ENCODE measurements around the gene CHSY3.

DNA sequence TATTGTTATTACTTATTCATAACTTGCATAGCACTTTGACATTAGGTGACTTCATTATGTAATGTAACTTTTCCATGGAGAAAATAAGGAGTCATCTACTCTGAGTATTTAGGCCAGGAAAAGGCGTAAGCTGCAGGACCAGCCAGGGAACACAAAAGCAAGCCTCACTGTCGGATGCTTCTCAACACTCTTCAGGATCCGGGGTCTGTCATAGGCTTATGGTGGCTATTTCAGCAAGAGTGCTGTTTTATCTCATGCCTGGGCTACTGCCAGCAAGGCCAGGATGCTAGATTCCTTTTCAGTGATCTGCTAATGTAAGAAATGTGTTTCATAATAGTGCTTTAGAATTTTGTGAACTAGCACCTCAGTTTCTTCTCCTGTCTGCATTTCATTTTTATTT is 162.4 kb downstream of the CHSY3 start:
- TF ChIP-seq, protein P1, sequence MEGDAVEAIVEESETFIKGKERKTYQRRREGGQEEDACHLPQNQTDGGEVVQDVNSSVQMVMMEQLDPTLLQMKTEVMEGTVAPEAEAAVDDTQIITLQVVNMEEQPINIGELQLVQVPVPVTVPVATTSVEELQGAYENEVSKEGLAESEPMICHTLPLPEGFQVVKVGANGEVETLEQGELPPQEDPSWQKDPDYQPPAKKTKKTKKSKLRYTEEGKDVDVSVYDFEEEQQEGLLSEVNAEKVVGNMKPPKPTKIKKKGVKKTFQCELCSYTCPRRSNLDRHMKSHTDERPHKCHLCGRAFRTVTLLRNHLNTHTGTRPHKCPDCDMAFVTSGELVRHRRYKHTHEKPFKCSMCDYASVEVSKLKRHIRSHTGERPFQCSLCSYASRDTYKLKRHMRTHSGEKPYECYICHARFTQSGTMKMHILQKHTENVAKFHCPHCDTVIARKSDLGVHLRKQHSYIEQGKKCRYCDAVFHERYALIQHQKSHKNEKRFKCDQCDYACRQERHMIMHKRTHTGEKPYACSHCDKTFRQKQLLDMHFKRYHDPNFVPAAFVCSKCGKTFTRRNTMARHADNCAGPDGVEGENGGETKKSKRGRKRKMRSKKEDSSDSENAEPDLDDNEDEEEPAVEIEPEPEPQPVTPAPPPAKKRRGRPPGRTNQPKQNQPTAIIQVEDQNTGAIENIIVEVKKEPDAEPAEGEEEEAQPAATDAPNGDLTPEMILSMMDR (IDR thresholded peaks at IDR 0.05; ENCODE audit: low read length), result no peak
- no peak for TF ChIP-seq EZH2 (IDR thresholded peaks at IDR 0.05; ENCODE audit: borderline replicate concordance, low read length)

Measured in OCI-LY1 (cell line).